ENCODE results near the gene TMEM179. TPM values are rescaled to one million over a fixed set of nuclear protein-coding genes. Genes with fewer than 3 reads are reported as not detected.

Gene TMEM179
- total RNA-seq, 2 donors from 2014 or later: 1.4 to 6.0 TPM

- no peak overlapping the region for H3K4me3 ChIP-seq
- no peak for DNase-seq (ENCODE audit: low spot score)
- H3K36me3 ChIP-seq: no peaks in the 10 kb centered on the region
- no peak overlapping the region for H3K27ac ChIP-seq
- H3K9me3 ChIP-seq: no peaks in the 10 kb centered on the region
- intact Hi-C loops (cut with DNase I): no loop called here
- no peaks in the 10 kb centered on the region for H3K4me1 ChIP-seq (replicated peaks)
- WGBS: 94% methylated on average over 7 of the region's 7 CpGs
- no peak for TF ChIP-seq POLR2AphosphoS5 (IDR thresholded peaks at IDR 0.05)
- no peak for TF ChIP-seq CTCF (IDR thresholded peaks at IDR 0.05)
- TF ChIP-seq POLR2A (IDR thresholded peaks at IDR 0.05): no peak
- H3K27me3 ChIP-seq (replicated peaks; ENCODE audit: insufficient read depth): peaks cover 20% of the 10 kb centered on the region
These were observed 31.9 kb downstream of the TMEM179 start for GRCh38 chr14:104572668-104573067.

DNA sequence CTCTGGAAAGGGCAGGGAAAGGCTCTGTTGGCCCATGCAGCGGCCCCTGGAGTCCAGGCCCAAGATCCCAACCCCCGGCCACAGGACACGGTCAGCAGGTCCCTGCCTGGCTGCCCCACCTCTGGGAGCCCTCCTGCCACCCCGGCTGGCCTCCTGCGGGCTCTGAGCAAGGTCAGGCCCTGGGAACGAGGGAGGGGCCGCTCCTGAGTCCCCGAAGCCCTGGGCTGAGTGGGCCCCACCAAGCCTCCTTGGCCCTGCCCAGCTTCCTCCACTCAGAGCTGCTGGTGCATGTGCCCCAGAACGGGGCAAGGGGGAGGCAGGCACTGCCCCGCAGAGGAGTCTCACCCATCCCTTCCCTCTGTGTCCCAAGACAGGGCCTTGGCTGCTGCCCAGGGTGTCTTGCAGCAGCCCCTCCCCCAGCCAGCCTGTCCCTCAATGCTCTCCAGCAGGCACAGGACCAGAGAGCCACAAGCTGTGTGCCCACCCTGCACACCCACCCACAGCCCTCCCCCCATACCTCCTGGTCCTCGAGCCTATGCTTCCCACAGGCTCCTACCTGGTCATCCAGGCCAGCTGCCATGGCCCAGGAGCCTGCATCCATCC, 32.4 kb downstream of the TMEM179 start:
- intact Hi-C loops (cut with DNase I): no loop called here
- Histone ChIP-seq H3K36me3 (no peaks in the 10 kb centered on the region), H3K27me3 (replicated peaks; ENCODE audit: insufficient read depth) (peaks cover 24% of the 10 kb centered on the region), H3K9me3 (no peaks in the 10 kb centered on the region), H3K4me3 (no peak overlapping the region), H3K27ac (no peak overlapping the region), H3K4me1 (replicated peaks) (no peaks in the 10 kb centered on the region)
- DNase-seq (ENCODE audit: low spot score): no peak
- WGBS: 83% methylated on average over 9 of the region's 11 CpGs
- TF ChIP-seq POLR2A (IDR thresholded peaks at IDR 0.05) (no peak), CTCF (IDR thresholded peaks at IDR 0.05) (no peak), POLR2AphosphoS5 (IDR thresholded peaks at IDR 0.05) (no peak)

DNA sequence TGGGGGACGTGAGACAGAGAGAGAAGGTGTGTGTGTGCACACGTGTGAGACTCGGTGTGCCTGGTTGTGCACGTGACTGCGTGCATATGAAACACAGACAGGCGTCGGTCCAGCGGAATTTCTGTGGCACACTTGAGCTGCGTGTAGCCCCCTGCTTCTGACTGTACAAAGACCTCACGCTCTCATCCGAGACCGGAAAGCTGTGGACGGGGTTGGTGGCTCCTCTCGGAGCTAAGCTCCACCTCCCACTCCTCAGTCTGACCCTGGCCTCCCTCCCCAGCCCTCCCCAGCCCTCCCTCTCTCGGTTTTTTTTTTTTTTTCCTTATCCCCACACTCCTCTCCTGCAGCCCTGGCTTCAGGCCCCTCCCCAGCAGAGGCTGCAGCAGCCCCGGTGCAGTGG, 33.3 kb downstream of the TMEM179 start:
- no peaks in the 10 kb centered on the region for H3K9me3 ChIP-seq
- H3K27me3 ChIP-seq (replicated peaks; ENCODE audit: insufficient read depth): peaks cover 32% of the 10 kb centered on the region
- intact Hi-C loops (cut with DNase I): no loop called here
- 81% methylated on average over 16 of the region's 16 CpGs for WGBS
- H3K4me3 ChIP-seq: no peak overlapping the region
- no peak for TF ChIP-seq POLR2A (IDR thresholded peaks at IDR 0.05)
- no peaks in the 10 kb centered on the region for H3K36me3 ChIP-seq
- H3K27ac ChIP-seq: no peak overlapping the region
- H3K4me1 ChIP-seq (replicated peaks): no peaks in the 10 kb centered on the region
- no peak for DNase-seq (ENCODE audit: low spot score)

GRCh38 chr14:104569435-104569834, 35.1 kb downstream of the TMEM179 start:
- Histone ChIP-seq H3K36me3 (no peaks in the 10 kb centered on the region), H3K9me3 (no peaks in the 10 kb centered on the region), H3K4me1 (replicated peaks) (no peaks in the 10 kb centered on the region), H3K4me3 (no peak overlapping the region), H3K27me3 (replicated peaks; ENCODE audit: insufficient read depth) (peaks cover 44% of the 10 kb centered on the region), H3K27ac (no peak overlapping the region)
- intact Hi-C loops (cut with DNase I): no loop called here
- TF ChIP-seq POLR2A (IDR thresholded peaks at IDR 0.05) (no peak), POLR2AphosphoS5 (IDR thresholded peaks at IDR 0.05) (no peak), CTCF (IDR thresholded peaks at IDR 0.05) (no peak)
- no peak for DNase-seq (ENCODE audit: low spot score)
- WGBS: 25% methylated on average over 10 of the region's 10 CpGs

DNA sequence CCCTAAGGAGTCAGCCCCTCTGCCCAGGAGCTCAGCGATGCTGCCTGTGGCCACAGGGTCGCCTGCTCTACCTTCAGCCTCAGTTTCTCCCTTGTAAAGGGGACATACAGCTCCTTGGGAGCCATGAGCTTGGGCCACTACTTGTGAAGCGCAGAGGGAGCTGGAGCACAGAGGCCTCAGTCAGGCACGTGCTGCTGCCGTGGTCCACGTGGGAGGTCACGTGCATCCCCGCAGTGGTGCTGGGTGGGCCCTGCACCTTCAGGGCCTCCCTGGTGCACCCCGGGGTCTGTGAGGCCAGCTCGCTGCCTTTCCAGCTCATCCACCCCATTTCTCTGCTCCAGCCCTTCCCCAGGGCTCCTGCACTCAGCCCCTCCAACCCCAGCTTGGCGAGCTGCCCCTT, 36.0 kb downstream of the TMEM179 start:
- 83% methylated on average over 11 of the region's 11 CpGs for WGBS
- Histone ChIP-seq H3K4me1 (replicated peaks) (no peaks in the 10 kb centered on the region), H3K27me3 (replicated peaks; ENCODE audit: insufficient read depth) (peaks cover 47% of the 10 kb centered on the region), H3K4me3 (no peak overlapping the region), H3K9me3 (no peaks in the 10 kb centered on the region), H3K36me3 (no peaks in the 10 kb centered on the region), H3K27ac (no peak overlapping the region)
- TF ChIP-seq POLR2AphosphoS5 (IDR thresholded peaks at IDR 0.05): no peak
- TF ChIP-seq CTCF (IDR thresholded peaks at IDR 0.05): no peak
- TF ChIP-seq POLR2A (IDR thresholded peaks at IDR 0.05): no peak
- intact Hi-C loops (cut with DNase I): no loop called here
- DNase-seq (ENCODE audit: low spot score): no peak
